ENCODE data around the gene MALSU1. TPM values are rescaled to one million over a fixed set of nuclear protein-coding genes. Genes with fewer than 3 reads are reported as not detected.

MALSU1 gene
- polyA plus RNA-seq, 1 experiment, result 26.5 TPM

- Histone ChIP-seq H3K36me3 (ENCODE audit: control insufficient read depth, insufficient read depth, low read length) (no peaks in the 10 kb centered on the region), H3K4me3 (ENCODE audit: low read depth, low read length) (no peak overlapping the region), H3K27me3 (ENCODE audit: control insufficient read depth, insufficient read depth, low read length) (no peaks in the 10 kb centered on the region)
- ChIA-PET POLR2A (interaction anchor here (0.6 kb wide), 1 partner anchor 42 kb away, joined by 3 read pairs; no protein-coding TSS in a partner anchor), CTCF (no interaction called here)
- DNase-seq (ENCODE audit: low read depth), result no peak
- no peak for TF ChIP-seq CTCF (IDR thresholded peaks at IDR 0.05; ENCODE audit: insufficient read depth, low read depth, low read length)
Measured at GRCh38 chr7:23335136-23335535, 36.0 kb downstream of the MALSU1 start.

- Histone ChIP-seq H3K4me3 (ENCODE audit: low read depth, low read length) (no peak overlapping the region), H3K36me3 (ENCODE audit: control insufficient read depth, insufficient read depth, low read length) (no peaks in the 10 kb centered on the region), H3K27me3 (ENCODE audit: control insufficient read depth, insufficient read depth, low read length) (no peaks in the 10 kb centered on the region)
- TF ChIP-seq CTCF (IDR thresholded peaks at IDR 0.05; ENCODE audit: insufficient read depth, low read depth, low read length), result no peak
- ChIA-PET POLR2A (no interaction called here), CTCF (no interaction called here)
- DNase-seq (ENCODE audit: low read depth), result no peak
Measured at GRCh38 chr7:23335621-23336020, 36.5 kb downstream of the MALSU1 start.

- CTCF ChIA-PET, result no interaction called here
- Histone ChIP-seq H3K36me3 (ENCODE audit: control insufficient read depth, insufficient read depth, low read length) (no peaks in the 10 kb centered on the region), H3K27me3 (ENCODE audit: control insufficient read depth, insufficient read depth, low read length) (no peaks in the 10 kb centered on the region), H3K4me3 (ENCODE audit: low read depth, low read length) (no peak overlapping the region)
- DNase-seq (ENCODE audit: low read depth), result no peak
- TF ChIP-seq CTCF (IDR thresholded peaks at IDR 0.05; ENCODE audit: insufficient read depth, low read depth, low read length), result no peak
- POLR2A ChIA-PET, result no interaction called here
Measured at GRCh38 chr7:23336086-23336485, 36.9 kb downstream of the MALSU1 start.

- ChIA-PET CTCF (interaction anchor here (0.6 kb wide), 1 partner anchor 28 kb away, joined by 3 read pairs; no protein-coding TSS in a partner anchor), POLR2A (no interaction called here)
- H3K27me3 ChIP-seq (ENCODE audit: control insufficient read depth, insufficient read depth, low read length), result no peaks in the 10 kb centered on the region
- DNase-seq (ENCODE audit: low read depth), result no peak
- no peak overlapping the region for H3K4me3 ChIP-seq (ENCODE audit: low read depth, low read length)
- no peak for TF ChIP-seq CTCF (IDR thresholded peaks at IDR 0.05; ENCODE audit: insufficient read depth, low read depth, low read length)
- no peaks in the 10 kb centered on the region for H3K36me3 ChIP-seq (ENCODE audit: control insufficient read depth, insufficient read depth, low read length)
Measured at GRCh38 chr7:23336799-23337283, 37.7 kb downstream of the MALSU1 start.

- Histone ChIP-seq H3K36me3 (ENCODE audit: control insufficient read depth, insufficient read depth, low read length) (no peaks in the 10 kb centered on the region), H3K4me3 (ENCODE audit: low read depth, low read length) (no peak overlapping the region), H3K27me3 (ENCODE audit: control insufficient read depth, insufficient read depth, low read length) (no peaks in the 10 kb centered on the region)
- no peak for DNase-seq (ENCODE audit: low read depth)
- ChIA-PET POLR2A (no interaction called here), CTCF (no interaction called here)
- TF ChIP-seq CTCF (IDR thresholded peaks at IDR 0.05; ENCODE audit: insufficient read depth, low read depth, low read length), result no peak
Measured at GRCh38 chr7:23337374-23337773, 38.2 kb downstream of the MALSU1 start.
